Stomach (tissue), 9 donors: ENCODE results near the gene BLTP2. TPM values are rescaled to one million over a fixed set of nuclear protein-coding genes. Genes with fewer than 3 reads are reported as not detected.
"Not testable (repeated sequence)": the region's sequence is repeated elsewhere in the genome, so short reads cannot be mapped to it uniquely, and the experiment has no call there.

Source experiments
- DNase-seq, 2 donors: peaks; one replicate each; pipeline versions ENCODE4 v3.0.0 to v3.0.0-alpha.2; 2013 to 2019
- H3K27ac ChIP-seq, 5 donors: fragments of 200-600 bp in 4 of 5; sonication (generic) in 4 of 5; one replicate each; pipeline ENCODE4 v1.5.1; 2013 to 2019; ENCODE audit warnings: mild to moderate bottlenecking in 1 of 5, moderate library complexity in 1 of 5
- H3K27me3 ChIP-seq, 3 donors: fragments of 200-600 bp; sonication (generic); one replicate each; pipeline ENCODE4 v1.5.1; 2017 to 2019; ENCODE audit warnings: mixed run types in 1 of 3
- H3K36me3 ChIP-seq, 4 donors: fragments of 200-600 bp; sonication (generic); 1 replicate in 3 of 4; 2 replicates in 1 of 4; pipeline ENCODE4 v1.5.1; 2016 to 2019
- H3K4me1 ChIP-seq, 4 donors: fragments of 200-600 bp; sonication (generic); one replicate each; pipeline ENCODE4 v1.5.1; 2016 to 2019
- H3K4me3 ChIP-seq, 4 donors: fragments of 200-600 bp; sonication (generic) in 3 of 4; one replicate each; pipeline ENCODE4 v1.5.1; 2016 to 2019; ENCODE audit warnings: mild to moderate bottlenecking in 1 of 4
- H3K9me3 ChIP-seq, 4 donors: fragments of 200-600 bp; sonication (generic); one replicate each; pipeline ENCODE4 v1.5.1; 2016 to 2019
- EP300 ChIP-seq: sonication (generic); formaldehyde crosslinking; IDR thresholded peaks from one replicate; pipeline ENCODE4 v1.6.1; 2017; ENCODE audit warnings: antibody characterized with exemption
- POLR2A ChIP-seq, 4 donors: fragments of 450-650 bp; IDR thresholded peaks; one replicate each; pipeline ENCODE4 v1.6.1; 2016; ENCODE audit warnings: antibody characterized with exemption in 4 of 4, control low read depth in 2 of 4, mild to moderate bottlenecking in 1 of 4, moderate library complexity in 1 of 4
- POLR2AphosphoS5 ChIP-seq, 3 donors: sonication (generic); formaldehyde crosslinking; IDR thresholded peaks; one replicate each; pipeline ENCODE4 v1.6.1; 2016; ENCODE audit warnings: antibody characterized with exemption in 3 of 3
- WGBS, 5 donors: extraction: QIAGEN DNeasy Blood & Tissue Kit in 3 of 5; methylation state at CpG; one replicate each; pipeline versions ENCODE4 v1.1.5 to v1.1.7; 2013 to 2018; 5-methylcytosine and 5-hydroxymethylcytosine counted together
- intact Hi-C: fragments of 100-400 bp; cut with DNase I; formaldehyde crosslinking; loops from one replicate; pipeline ENCODE4 v1.15.1; 2023; ENCODE audit warnings: low total_unique reads
- polyA plus RNA-seq, 3 donors: library from polyadenylated mRNA; stranded (reverse); fragments of 200-250 nt; gene quantifications; one replicate each; pipeline ENCODE4 v1.2.3, GENCODE V29; 2013
- total RNA-seq, 5 donors: library from RNA; depleted of rRNA; stranded (reverse); fragments of >200 nt; gene quantifications; one replicate each; pipeline versions ENCODE4 v1.1.0 to v1.2.3, GENCODE V29; 2014 to 2016
- TF ChIP-seq, protein P1 (sequence below), 7 experiments: fragments of 450-650 bp in 4 of 7; fragments of 200-600 bp in 3 of 7; sonication (generic) in 3 of 7; IDR thresholded peaks; one replicate each; pipeline ENCODE4 v1.5.1; 2016 to 2019; ENCODE audit warnings: antibody characterized with exemption in 7 of 7, control low read depth in 2 of 7, mild to moderate bottlenecking in 1 of 7
- donor health status: healthy with polysubstance abuse.
- donor health status: Bipolar disorder and iron deficiency.
- donor health status: healthy.

Gene BLTP2
- total and polyA plus RNA-seq, 8 donors = 9.9 to 221 (median 88.3) TPM

DNA sequence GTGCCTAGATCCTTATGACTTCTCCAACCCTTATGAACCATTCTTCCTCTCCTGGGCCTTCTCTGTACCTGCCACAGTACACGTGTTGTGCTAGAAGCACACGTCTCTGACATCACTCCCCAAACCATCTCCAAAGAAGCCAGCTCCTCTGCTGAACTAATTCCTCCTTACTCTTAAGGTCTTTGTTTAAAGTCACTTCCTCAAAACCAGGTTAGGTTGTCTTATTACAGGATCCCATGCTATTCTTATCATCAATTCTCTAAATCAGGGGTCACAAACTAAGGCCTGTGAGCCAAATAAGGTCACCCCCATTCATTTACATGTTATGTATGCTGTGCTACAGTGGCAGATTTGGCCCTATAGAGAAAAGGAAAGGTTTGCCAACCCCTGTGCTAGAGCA lies 21.0 kb upstream of the BLTP2 start:
- no peak overlapping the region for H3K27ac ChIP-seq
- TF ChIP-seq EP300 (no peak), POLR2AphosphoS5 (IDR thresholded peaks at IDR 0.05) (no peak), POLR2A (IDR thresholded peaks at IDR 0.05) (no peak)
- TF ChIP-seq, protein P1, sequence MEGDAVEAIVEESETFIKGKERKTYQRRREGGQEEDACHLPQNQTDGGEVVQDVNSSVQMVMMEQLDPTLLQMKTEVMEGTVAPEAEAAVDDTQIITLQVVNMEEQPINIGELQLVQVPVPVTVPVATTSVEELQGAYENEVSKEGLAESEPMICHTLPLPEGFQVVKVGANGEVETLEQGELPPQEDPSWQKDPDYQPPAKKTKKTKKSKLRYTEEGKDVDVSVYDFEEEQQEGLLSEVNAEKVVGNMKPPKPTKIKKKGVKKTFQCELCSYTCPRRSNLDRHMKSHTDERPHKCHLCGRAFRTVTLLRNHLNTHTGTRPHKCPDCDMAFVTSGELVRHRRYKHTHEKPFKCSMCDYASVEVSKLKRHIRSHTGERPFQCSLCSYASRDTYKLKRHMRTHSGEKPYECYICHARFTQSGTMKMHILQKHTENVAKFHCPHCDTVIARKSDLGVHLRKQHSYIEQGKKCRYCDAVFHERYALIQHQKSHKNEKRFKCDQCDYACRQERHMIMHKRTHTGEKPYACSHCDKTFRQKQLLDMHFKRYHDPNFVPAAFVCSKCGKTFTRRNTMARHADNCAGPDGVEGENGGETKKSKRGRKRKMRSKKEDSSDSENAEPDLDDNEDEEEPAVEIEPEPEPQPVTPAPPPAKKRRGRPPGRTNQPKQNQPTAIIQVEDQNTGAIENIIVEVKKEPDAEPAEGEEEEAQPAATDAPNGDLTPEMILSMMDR (IDR thresholded peaks at IDR 0.05) = no peak
- intact Hi-C loops = no loop called here
- H3K4me1 ChIP-seq = peaks cover 16 to 61% (median 50%) of the 10 kb centered on the region in 4 donors
- WGBS, 5 donors = 50 to 82% (median 59%) methylated on average over 2 of the region's 2 CpGs
- peaks cover 8 to 54% (median 45%) of the 10 kb centered on the region in 4 donors for H3K36me3 ChIP-seq
- no peaks in the 10 kb centered on the region for H3K27me3 ChIP-seq
- no peak overlapping the region for H3K4me3 ChIP-seq
- no peak for DNase-seq
- no peaks in the 10 kb centered on the region for H3K9me3 ChIP-seq

DNA sequence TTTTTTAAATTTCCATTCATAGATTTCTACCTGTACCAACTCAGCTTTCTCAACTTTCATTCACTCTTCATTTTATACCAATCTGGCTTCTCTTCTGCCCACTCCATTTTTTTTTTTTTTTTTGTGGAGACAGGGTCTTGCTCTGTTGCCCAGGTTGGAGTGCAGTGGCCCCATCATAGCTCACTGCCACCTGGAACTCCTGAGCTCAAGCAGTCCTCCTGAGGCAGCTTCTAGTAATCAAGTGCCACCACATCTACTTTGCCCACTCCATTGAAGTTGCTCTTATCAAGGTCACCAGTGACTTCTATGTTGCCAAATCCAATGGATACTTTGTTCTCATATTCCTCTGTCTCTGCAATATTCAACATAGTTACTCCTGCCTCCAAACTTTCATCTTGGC lies 18.8 kb upstream of the BLTP2 start:
- no peaks in the 10 kb centered on the region for H3K9me3 ChIP-seq
- DNase-seq = no peak
- H3K27ac ChIP-seq = peak overlapping the region in 1 of 5 donors; percentile 99
- intact Hi-C loops = no loop called here
- no peaks in the 10 kb centered on the region for H3K27me3 ChIP-seq
- H3K4me3 ChIP-seq = peak overlapping the region in 2 of 4 donors; percentile 12 to 75
- peaks cover 22 to 75% (median 61%) of the 10 kb centered on the region in 4 donors for H3K4me1 ChIP-seq
- peaks cover 8 to 45% (median 39%) of the 10 kb centered on the region in 4 donors for H3K36me3 ChIP-seq
- TF ChIP-seq EP300 (no peak), POLR2A (IDR thresholded peaks at IDR 0.05) (no peak), POLR2AphosphoS5 (IDR thresholded peaks at IDR 0.05) (no peak)
- TF ChIP-seq, protein P1 (IDR thresholded peaks at IDR 0.05) = no peak

DNA sequence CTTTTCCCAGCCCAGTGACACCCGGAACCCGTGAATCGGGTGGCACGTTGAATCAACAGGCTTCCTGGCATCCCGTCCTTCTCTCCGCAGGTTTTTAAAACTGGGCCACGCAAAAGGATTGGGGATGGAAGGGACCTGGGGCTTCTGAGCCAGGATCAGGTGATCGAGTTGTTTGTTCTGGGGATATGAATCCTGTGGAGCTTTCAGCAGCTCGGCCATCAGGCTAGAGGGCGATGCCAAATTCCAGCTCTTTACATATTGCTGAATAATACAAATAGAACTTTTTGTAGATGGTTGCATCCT lies 17.5 kb upstream of the BLTP2 start:
- H3K27ac ChIP-seq = peak overlapping the region; percentile 93 to 99 (median 98)
- 0 to 1% (median 0%) methylated on average over 6 to 10 of the region's 10 CpGs for WGBS, 5 donors
- H3K9me3 ChIP-seq = no peaks in the 10 kb centered on the region
- H3K27me3 ChIP-seq = no peaks in the 10 kb centered on the region
- H3K4me1 ChIP-seq = peaks cover 22 to 63% (median 52%) of the 10 kb centered on the region in 4 donors
- H3K4me3 ChIP-seq = peak overlapping the region; percentile 75 to 90 (median 84)
- peaks cover 9 to 48% (median 38%) of the 10 kb centered on the region in 4 donors for H3K36me3 ChIP-seq
- intact Hi-C loops = no loop called here
- no peak for DNase-seq
- no peak for TF ChIP-seq POLR2A (IDR thresholded peaks at IDR 0.05)

DNA sequence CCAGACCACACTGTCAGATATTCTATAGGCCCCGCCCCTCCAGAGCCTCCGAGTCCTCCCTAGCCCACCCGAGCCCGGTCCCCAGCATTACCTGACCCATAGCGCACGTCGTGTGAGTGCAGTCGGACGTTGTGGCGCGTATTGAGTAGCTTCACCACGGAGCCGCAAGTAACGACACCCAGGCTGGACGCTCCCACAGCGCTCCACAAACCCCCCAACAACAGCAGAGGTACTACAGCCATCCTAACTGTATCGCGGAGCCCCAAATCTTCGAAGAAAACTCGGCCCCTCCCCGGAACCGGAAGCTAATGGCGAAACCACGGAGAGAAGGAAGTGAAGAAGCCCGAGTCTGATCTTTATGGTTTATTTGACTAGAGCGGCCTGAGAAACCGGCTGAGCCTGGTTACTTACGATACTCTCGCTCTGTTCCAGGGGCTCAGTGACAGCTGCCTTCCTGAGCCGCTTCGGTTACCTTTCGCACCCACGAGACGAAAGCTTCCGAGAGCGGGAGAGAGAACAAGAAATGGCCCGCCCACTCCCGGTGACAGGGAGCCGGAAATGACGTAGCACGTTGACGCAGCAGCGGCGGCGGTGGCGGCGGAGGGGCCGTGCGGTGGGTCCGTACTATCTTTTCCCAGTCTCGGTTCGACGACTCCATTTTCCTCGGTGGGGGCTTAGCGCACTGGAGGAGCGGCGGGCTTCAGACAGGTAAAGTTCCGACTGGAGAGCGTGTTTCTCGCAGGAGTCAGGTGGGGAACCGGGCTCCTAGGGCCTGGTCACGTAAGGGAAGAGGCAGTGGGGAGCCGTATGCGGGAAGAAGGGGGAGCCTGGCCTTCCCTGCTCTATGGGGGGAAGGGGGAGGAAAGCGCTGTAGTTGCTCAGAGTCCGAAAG lies 16.9 kb upstream of the BLTP2 start, which contains the start of the genes SDF2 and SUPT6H:
Gene SDF2, minus strand, starts transcription at position 272 of the 892 bp plus-strand sequence. Its CDS starts 30 bp downstream, at position 242.
Gene SUPT6H, plus strand, starts transcription at position 571 of the 892 bp plus-strand sequence. CDS start 11,197 bp downstream, outside the sequence.
- DNase-seq = peak; percentile 93 to 97
- Histone ChIP-seq H3K27me3 (no peaks in the 10 kb centered on the region), H3K9me3 (no peaks in the 10 kb centered on the region), H3K4me1 (peaks cover 22 to 60% (median 51%) of the 10 kb centered on the region in 4 donors), H3K27ac (peak within 1 kb of the TSS; percentile 93 to 99 (median 98)), H3K4me3 (peak within 1 kb of the TSS; percentile 75 to 90 (median 84)), H3K36me3 (peaks cover 9 to 51% (median 42%) of the 10 kb centered on the region in 4 donors)
- TF ChIP-seq, protein P1 (IDR thresholded peaks at IDR 0.05) = no peak
- peak in 2 of 4 donors; percentile 56 to 86 for TF ChIP-seq POLR2A (IDR thresholded peaks at IDR 0.05)
- TF ChIP-seq POLR2AphosphoS5 (IDR thresholded peaks at IDR 0.05) = peak; percentile 71 to 96 (median 91)
- intact Hi-C loops = no loop called here
- WGBS, 5 donors = 0 to 1% (median 0%) methylated on average over 48 to 66 of the region's 66 CpGs

DNA sequence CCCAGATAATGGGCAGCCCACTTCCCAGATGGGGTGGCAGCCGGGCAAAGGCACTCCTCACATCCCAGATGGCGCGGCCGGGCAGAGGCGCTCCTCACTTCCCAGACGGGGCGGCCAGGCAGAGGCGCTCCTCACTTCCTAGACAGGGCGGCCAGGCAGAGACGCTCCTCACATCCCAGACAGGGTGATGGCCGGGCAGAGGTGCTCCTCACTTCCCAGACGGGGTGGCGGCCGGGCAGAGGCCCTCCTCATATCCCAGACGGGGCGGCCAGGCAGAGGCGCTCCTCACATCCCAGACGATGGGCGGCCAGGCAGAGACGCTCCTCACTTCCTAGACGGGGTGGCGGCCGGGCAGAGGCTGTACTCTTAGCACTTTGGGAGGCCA lies 14.5 kb upstream of the BLTP2 start:
- H3K27ac ChIP-seq, H3K9me3 ChIP-seq, H3K27me3 ChIP-seq, H3K4me3 ChIP-seq, intact Hi-C loops, DNase-seq: not testable (repeated sequence)
- Histone ChIP-seq H3K36me3 (peaks cover 9 to 54% (median 53%) of the 10 kb centered on the region in 4 donors), H3K4me1 (peaks cover 21 to 38% (median 33%) of the 10 kb centered on the region in 4 donors)
- 95 to 98% (median 96%) methylated on average over 17 to 23 of the region's 23 CpGs for WGBS, 5 donors

DNA sequence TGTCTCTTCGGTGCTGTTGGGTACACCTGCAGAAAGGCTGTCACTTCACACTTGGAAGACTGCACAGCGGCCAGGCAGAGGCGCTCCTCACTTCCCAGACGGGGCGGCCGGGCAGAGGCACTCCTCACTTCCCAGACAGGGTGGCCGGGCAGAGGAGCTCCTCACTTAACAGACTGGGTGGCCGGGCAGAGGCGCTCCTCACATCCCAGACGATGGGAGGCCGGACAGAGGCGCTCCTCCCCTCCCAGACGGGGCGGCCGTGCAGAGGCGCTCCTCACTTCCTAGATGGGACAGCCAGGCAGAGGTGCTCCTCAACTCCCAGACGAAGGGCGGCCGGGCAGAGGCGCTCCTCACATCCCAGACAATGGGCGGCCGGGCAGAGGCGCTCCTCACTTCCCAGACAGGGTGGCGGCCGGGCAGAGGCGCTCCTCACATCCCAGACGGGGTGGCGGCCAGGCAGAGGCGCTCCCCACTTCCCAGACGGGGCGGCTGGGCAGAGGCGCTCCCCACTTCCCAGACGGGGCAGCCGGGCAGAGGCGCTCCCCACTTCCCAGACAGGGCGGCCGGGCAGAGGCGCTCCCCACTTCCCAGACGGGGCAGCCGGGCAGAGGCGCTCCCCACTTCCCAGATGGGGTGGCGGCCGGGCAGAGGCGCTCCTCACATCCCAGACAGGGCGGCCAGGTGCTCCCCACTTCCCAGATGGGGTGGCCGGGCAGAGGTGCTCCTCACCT lies 14.0 kb upstream of the BLTP2 start:
- intact Hi-C loops, DNase-seq, H3K27me3 ChIP-seq, H3K4me3 ChIP-seq, H3K9me3 ChIP-seq, H3K27ac ChIP-seq: not testable (repeated sequence)
- WGBS, 5 donors = 95 to 98% (median 98%) methylated on average over 11 to 46 of the region's 46 CpGs
- Histone ChIP-seq H3K4me1 (peaks cover 16 to 32% (median 28%) of the 10 kb centered on the region in 4 donors), H3K36me3 (peaks cover 9 to 59% (median 58%) of the 10 kb centered on the region in 4 donors)

DNA sequence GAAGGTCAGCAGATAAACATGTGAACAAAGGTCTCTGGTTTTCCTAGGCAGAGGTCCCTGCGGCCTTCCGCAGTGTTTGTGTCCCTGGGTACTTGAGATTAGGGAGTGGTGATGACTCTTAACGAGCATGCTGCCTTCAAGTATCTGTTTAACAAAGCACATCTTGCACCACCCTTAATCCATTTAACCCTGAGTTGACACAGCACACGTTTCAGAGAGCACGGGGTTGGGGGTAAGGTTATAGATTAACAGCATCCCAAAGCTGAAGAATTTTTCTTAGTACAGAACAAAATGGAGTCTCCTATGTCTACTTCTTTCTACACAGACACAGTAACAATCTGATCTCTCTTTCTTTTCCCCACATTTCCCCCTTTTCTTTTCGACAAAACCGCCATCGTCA lies 13.4 kb upstream of the BLTP2 start:
- 85 to 93% (median 90%) methylated on average over 4 to 8 of the region's 8 CpGs for WGBS, 5 donors
- peaks cover 13 to 26% (median 23%) of the 10 kb centered on the region in 4 donors for H3K4me1 ChIP-seq
- H3K4me3 ChIP-seq, H3K9me3 ChIP-seq, H3K27ac ChIP-seq, intact Hi-C loops, H3K27me3 ChIP-seq, DNase-seq: not testable (repeated sequence)
- peaks cover 9 to 65% (median 64%) of the 10 kb centered on the region in 4 donors for H3K36me3 ChIP-seq
